ENCODE results near the gene YY2.
"Not testable (repeated sequence)": the region's sequence is repeated elsewhere in the genome, so short reads cannot be mapped to it uniquely, and the experiment has no call there.

- TF ChIP-seq CTCF (IDR thresholded peaks at IDR 0.05; ENCODE audit: low read depth, low read length, poor library complexity, severe bottlenecking); EZH2phosphoT487 (IDR thresholded peaks at IDR 0.05; ENCODE audit: borderline replicate concordance, low read length): not testable (repeated sequence)
Observed at GRCh38 chrX:21820170-21820569, 35.6 kb upstream of the YY2 start.

All from DOHH2 (cell line).